Measurements from ENCODE around the gene PARD3.

- no peak for TF ChIP-seq CTCF (IDR thresholded peaks at IDR 0.05)
- no peak for TF ChIP-seq POLR2A (IDR thresholded peaks at IDR 0.05)
- TF ChIP-seq POLR2AphosphoS5 (IDR thresholded peaks at IDR 0.05), result no peak
These were observed 145.0 kb downstream of the PARD3 start for GRCh38 chr10:34670081-34670480.
